WTC11 (cell line): ENCODE results near the gene LRRTM1. TPM values are rescaled to one million over a fixed set of nuclear protein-coding genes. Genes with fewer than 3 reads are reported as not detected.

Source experiments
- ATAC-seq: fragments of 200-7000 bp; cut with Tn5 transposase; 2 replicates; pipeline ENCODE4 v1.10.0; 2021; ENCODE audit warnings: mild to moderate bottlenecking, moderate library complexity
- CTCF ChIA-PET: fragments of 300-600 bp; sonication (Branson Sonifier 250); formaldehyde crosslinking; loops from one replicate; lab custom pipeline; 2021; ENCODE audit warnings: antibody characterized with exemption; lab: Charles Lee
- POLR2A ChIA-PET: fragments of 350-600 bp; sonication (Branson Sonifier 250); formaldehyde crosslinking; loops from one replicate; lab custom pipeline; 2021; ENCODE audit warnings: antibody characterized with exemption; lab: Charles Lee
- DNase-seq: peaks from one replicate; pipeline ENCODE4 v3.0.0; 2021; ENCODE audit warnings: low spot score
- H3K27ac Mint-ChIP-seq: 2 replicates; pipeline ENCODE4 v1.8.0; 2021; ENCODE audit warnings: mixed read lengths
- H3K27me3 Mint-ChIP-seq: 2 replicates; pipeline ENCODE4 v1.8.0; 2021; ENCODE audit warnings: low read depth, mild to moderate bottlenecking, moderate library complexity, mixed read lengths
- H3K36me3 Mint-ChIP-seq: 2 replicates; pipeline ENCODE4 v1.8.0; 2021; ENCODE audit warnings: mixed read lengths
- H3K4me1 Mint-ChIP-seq: 2 replicates; pipeline ENCODE4 v1.8.0; 2022; ENCODE audit warnings: mixed read lengths
- H3K4me3 Mint-ChIP-seq: 2 replicates; pipeline ENCODE4 v1.8.0; 2021; ENCODE audit warnings: mild to moderate bottlenecking, moderate library complexity, mixed read lengths
- H3K9me3 Mint-ChIP-seq: 2 replicates; pipeline ENCODE4 v1.8.0; 2021; ENCODE audit warnings: mixed read lengths
- ELF4 ChIP-seq: sonication (generic); formaldehyde crosslinking; IDR thresholded peaks from 2 replicates; pipeline ENCODE4 v1.8.1; 2022; ENCODE audit warnings: low read depth, mild to moderate bottlenecking, moderate library complexity, missing genetic modification reagents
- EMX1 ChIP-seq: fragments of 250-450 bp; sonication (Bioruptor Pico); IDR thresholded peaks from 2 replicates; pipeline ENCODE4 v1.8.0; 2021; ENCODE audit warnings: mild to moderate bottlenecking
- GABPB1 ChIP-seq: sonication (generic); formaldehyde crosslinking; IDR thresholded peaks from 2 replicates; pipeline ENCODE4 v1.8.1; 2023; ENCODE audit warnings: mild to moderate bottlenecking, missing genetic modification reagents
- HMGA2 ChIP-seq: fragments of 250-450 bp; sonication (Bioruptor Pico); IDR thresholded peaks from 2 replicates; pipeline ENCODE4 v1.4.0; 2021; ENCODE audit warnings: mild to moderate bottlenecking, moderate library complexity
- OVOL2 ChIP-seq: fragments of 250-450 bp; sonication (Bioruptor Pico); IDR thresholded peaks from 2 replicates; pipeline ENCODE4 v1.9.0; 2021; ENCODE audit warnings: mild to moderate bottlenecking, borderline replicate concordance
- RELA ChIP-seq: sonication (generic); formaldehyde crosslinking; IDR thresholded peaks from 2 replicates; pipeline ENCODE4 v1.8.1; 2022; ENCODE audit warnings: missing genetic modification reagents, mild to moderate bottlenecking, borderline replicate concordance
- RORB ChIP-seq: fragments of 250-450 bp; sonication (Bioruptor Pico); IDR thresholded peaks from 2 replicates; pipeline ENCODE4 v1.9.0; 2021; ENCODE audit warnings: mild to moderate bottlenecking
- SP1 ChIP-seq: sonication (generic); formaldehyde crosslinking; conservative IDR thresholded peaks from 2 replicates; pipeline ENCODE4 v1.8.1; 2022; ENCODE audit warnings: missing genetic modification reagents
- TEAD1 ChIP-seq: sonication (generic); formaldehyde crosslinking; IDR thresholded peaks from 2 replicates; pipeline ENCODE4 v1.8.0; 2022; ENCODE audit warnings: mild to moderate bottlenecking, missing genetic modification reagents
- TP53 ChIP-seq: sonication (generic); formaldehyde crosslinking; IDR thresholded peaks from 2 replicates; pipeline ENCODE4 v1.8.1; 2023; ENCODE audit warnings: mild to moderate bottlenecking, missing genetic modification reagents
- ZNF263 ChIP-seq: sonication (generic); formaldehyde crosslinking; IDR thresholded peaks from 2 replicates; pipeline ENCODE4 v1.8.1; 2022; ENCODE audit warnings: low read depth, mild to moderate bottlenecking, moderate library complexity, missing genetic modification reagents
- ZNF416 ChIP-seq: fragments of 250-450 bp; sonication (Bioruptor Pico); IDR thresholded peaks from 2 replicates; pipeline ENCODE4 v1.9.0; 2021; ENCODE audit warnings: mild to moderate bottlenecking, inconsistent platforms
- total RNA-seq: library from RNA; stranded (reverse); gene quantifications from 3 replicates; pipeline ENCODE4 v1.2.3, GENCODE V29; 2021
- TF ChIP-seq, protein P1 (sequence below): sonication (generic); formaldehyde crosslinking; IDR thresholded peaks from 2 replicates; pipeline ENCODE4 v1.8.0; 2023; ENCODE audit warnings: missing genetic modification reagents, mild to moderate bottlenecking, borderline replicate concordance
- TF ChIP-seq, protein P2 (sequence below): fragments of 200-600 bp; IDR thresholded peaks from 2 replicates; pipeline ENCODE4 v1.8.0; 2022; ENCODE audit warnings: antibody characterized with exemption
- TF ChIP-seq, protein P3 (sequence below): sonication (generic); formaldehyde crosslinking; IDR thresholded peaks from 2 replicates; pipeline ENCODE4 v1.8.1; 2023; ENCODE audit warnings: mild to moderate bottlenecking, missing genetic modification reagents, moderate library complexity
- TF ChIP-seq, protein P4 (sequence below): sonication (generic); formaldehyde crosslinking; IDR thresholded peaks from 2 replicates; pipeline ENCODE4 v1.8.0; 2023; ENCODE audit warnings: missing genetic modification reagents
- TF ChIP-seq, protein P5 (sequence below): sonication (generic); formaldehyde crosslinking; IDR thresholded peaks from 2 replicates; pipeline ENCODE4 v1.8.1; 2023; ENCODE audit warnings: mild to moderate bottlenecking, missing genetic modification reagents
- TF ChIP-seq, protein P6 (sequence below): fragments of 250-450 bp; sonication (Bioruptor Pico); IDR thresholded peaks from 2 replicates; pipeline ENCODE4 v1.9.0; 2021; ENCODE audit warnings: mild to moderate bottlenecking
- TF ChIP-seq, protein P7 (sequence below): sonication (generic); formaldehyde crosslinking; IDR thresholded peaks from 2 replicates; pipeline ENCODE4 v1.8.1; 2022; ENCODE audit warnings: low read depth, missing genetic modification reagents, borderline replicate concordance

Gene LRRTM1
- total RNA-seq, 1 experiment from 2014 or later: 1.2 TPM

DNA sequence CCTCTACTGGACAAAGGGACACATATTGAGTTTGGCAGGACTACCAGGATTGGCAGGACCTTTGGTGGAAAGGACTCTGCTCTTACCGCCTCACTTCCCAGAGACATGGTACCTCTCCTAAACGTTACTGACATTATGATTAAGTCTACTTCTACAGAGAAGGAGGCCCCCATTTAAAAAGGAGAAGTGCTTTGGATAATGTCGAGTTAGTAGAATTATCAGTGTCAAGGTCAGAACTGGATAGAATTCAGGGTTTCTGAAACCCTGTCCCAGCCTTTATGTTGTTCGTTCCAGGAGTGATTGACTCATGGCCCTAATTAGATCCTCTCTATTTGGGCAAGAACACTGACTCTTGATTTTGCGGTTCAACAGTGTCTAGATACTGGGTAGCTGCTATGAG is 45.8 kb downstream of the LRRTM1 start:
- Mint-ChIP-seq H3K27ac (no peak overlapping the region), H3K27me3 (no peaks in the 10 kb centered on the region), H3K36me3 (no peaks in the 10 kb centered on the region), H3K9me3 (no peaks in the 10 kb centered on the region), H3K4me1 (peaks cover 6% of the 10 kb centered on the region), H3K4me3 (no peak overlapping the region)
- POLR2A ChIA-PET: no interaction called here
- CTCF ChIA-PET: interaction anchor here (1.5 kb wide), 1 partner anchor 20 kb away, joined by 3 read pairs; no protein-coding TSS in a partner anchor
- TF ChIP-seq, protein P1, sequence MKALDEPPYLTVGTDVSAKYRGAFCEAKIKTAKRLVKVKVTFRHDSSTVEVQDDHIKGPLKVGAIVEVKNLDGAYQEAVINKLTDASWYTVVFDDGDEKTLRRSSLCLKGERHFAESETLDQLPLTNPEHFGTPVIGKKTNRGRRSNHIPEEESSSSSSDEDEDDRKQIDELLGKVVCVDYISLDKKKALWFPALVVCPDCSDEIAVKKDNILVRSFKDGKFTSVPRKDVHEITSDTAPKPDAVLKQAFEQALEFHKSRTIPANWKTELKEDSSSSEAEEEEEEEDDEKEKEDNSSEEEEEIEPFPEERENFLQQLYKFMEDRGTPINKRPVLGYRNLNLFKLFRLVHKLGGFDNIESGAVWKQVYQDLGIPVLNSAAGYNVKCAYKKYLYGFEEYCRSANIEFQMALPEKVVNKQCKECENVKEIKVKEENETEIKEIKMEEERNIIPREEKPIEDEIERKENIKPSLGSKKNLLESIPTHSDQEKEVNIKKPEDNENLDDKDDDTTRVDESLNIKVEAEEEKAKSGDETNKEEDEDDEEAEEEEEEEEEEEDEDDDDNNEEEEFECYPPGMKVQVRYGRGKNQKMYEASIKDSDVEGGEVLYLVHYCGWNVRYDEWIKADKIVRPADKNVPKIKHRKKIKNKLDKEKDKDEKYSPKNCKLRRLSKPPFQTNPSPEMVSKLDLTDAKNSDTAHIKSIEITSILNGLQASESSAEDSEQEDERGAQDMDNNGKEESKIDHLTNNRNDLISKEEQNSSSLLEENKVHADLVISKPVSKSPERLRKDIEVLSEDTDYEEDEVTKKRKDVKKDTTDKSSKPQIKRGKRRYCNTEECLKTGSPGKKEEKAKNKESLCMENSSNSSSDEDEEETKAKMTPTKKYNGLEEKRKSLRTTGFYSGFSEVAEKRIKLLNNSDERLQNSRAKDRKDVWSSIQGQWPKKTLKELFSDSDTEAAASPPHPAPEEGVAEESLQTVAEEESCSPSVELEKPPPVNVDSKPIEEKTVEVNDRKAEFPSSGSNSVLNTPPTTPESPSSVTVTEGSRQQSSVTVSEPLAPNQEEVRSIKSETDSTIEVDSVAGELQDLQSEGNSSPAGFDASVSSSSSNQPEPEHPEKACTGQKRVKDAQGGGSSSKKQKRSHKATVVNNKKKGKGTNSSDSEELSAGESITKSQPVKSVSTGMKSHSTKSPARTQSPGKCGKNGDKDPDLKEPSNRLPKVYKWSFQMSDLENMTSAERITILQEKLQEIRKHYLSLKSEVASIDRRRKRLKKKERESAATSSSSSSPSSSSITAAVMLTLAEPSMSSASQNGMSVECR: no peak
- TF ChIP-seq, protein P2, sequence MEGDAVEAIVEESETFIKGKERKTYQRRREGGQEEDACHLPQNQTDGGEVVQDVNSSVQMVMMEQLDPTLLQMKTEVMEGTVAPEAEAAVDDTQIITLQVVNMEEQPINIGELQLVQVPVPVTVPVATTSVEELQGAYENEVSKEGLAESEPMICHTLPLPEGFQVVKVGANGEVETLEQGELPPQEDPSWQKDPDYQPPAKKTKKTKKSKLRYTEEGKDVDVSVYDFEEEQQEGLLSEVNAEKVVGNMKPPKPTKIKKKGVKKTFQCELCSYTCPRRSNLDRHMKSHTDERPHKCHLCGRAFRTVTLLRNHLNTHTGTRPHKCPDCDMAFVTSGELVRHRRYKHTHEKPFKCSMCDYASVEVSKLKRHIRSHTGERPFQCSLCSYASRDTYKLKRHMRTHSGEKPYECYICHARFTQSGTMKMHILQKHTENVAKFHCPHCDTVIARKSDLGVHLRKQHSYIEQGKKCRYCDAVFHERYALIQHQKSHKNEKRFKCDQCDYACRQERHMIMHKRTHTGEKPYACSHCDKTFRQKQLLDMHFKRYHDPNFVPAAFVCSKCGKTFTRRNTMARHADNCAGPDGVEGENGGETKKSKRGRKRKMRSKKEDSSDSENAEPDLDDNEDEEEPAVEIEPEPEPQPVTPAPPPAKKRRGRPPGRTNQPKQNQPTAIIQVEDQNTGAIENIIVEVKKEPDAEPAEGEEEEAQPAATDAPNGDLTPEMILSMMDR: no peak
- no peak for TF ChIP-seq EMX1 (CRISPR knock-in tag)
- TF ChIP-seq, protein P3, sequence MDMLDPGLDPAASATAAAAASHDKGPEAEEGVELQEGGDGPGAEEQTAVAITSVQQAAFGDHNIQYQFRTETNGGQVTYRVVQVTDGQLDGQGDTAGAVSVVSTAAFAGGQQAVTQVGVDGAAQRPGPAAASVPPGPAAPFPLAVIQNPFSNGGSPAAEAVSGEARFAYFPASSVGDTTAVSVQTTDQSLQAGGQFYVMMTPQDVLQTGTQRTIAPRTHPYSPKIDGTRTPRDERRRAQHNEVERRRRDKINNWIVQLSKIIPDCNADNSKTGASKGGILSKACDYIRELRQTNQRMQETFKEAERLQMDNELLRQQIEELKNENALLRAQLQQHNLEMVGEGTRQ (CRISPR knock-in tag): no peak
- TF ChIP-seq, protein P4, sequence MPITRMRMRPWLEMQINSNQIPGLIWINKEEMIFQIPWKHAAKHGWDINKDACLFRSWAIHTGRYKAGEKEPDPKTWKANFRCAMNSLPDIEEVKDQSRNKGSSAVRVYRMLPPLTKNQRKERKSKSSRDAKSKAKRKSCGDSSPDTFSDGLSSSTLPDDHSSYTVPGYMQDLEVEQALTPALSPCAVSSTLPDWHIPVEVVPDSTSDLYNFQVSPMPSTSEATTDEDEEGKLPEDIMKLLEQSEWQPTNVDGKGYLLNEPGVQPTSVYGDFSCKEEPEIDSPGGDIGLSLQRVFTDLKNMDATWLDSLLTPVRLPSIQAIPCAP: no peak
- TF ChIP-seq TP53 (CRISPR knock-in tag): no peak
- TF ChIP-seq, protein P5, sequence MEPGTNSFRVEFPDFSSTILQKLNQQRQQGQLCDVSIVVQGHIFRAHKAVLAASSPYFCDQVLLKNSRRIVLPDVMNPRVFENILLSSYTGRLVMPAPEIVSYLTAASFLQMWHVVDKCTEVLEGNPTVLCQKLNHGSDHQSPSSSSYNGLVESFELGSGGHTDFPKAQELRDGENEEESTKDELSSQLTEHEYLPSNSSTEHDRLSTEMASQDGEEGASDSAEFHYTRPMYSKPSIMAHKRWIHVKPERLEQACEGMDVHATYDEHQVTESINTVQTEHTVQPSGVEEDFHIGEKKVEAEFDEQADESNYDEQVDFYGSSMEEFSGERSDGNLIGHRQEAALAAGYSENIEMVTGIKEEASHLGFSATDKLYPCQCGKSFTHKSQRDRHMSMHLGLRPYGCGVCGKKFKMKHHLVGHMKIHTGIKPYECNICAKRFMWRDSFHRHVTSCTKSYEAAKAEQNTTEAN (CRISPR knock-in tag): no peak
- TF ChIP-seq RORB (CRISPR knock-in tag): no peak
- no peak for TF ChIP-seq SP1
- TF ChIP-seq ELF4 (CRISPR knock-in tag): no peak
- TF ChIP-seq GABPB1 (CRISPR knock-in tag): no peak
- no peak for TF ChIP-seq RELA (CRISPR knock-in tag)
- TF ChIP-seq ZNF416 (CRISPR knock-in tag): no peak
- no peak for TF ChIP-seq OVOL2 (CRISPR knock-in tag)
- TF ChIP-seq, protein P6, sequence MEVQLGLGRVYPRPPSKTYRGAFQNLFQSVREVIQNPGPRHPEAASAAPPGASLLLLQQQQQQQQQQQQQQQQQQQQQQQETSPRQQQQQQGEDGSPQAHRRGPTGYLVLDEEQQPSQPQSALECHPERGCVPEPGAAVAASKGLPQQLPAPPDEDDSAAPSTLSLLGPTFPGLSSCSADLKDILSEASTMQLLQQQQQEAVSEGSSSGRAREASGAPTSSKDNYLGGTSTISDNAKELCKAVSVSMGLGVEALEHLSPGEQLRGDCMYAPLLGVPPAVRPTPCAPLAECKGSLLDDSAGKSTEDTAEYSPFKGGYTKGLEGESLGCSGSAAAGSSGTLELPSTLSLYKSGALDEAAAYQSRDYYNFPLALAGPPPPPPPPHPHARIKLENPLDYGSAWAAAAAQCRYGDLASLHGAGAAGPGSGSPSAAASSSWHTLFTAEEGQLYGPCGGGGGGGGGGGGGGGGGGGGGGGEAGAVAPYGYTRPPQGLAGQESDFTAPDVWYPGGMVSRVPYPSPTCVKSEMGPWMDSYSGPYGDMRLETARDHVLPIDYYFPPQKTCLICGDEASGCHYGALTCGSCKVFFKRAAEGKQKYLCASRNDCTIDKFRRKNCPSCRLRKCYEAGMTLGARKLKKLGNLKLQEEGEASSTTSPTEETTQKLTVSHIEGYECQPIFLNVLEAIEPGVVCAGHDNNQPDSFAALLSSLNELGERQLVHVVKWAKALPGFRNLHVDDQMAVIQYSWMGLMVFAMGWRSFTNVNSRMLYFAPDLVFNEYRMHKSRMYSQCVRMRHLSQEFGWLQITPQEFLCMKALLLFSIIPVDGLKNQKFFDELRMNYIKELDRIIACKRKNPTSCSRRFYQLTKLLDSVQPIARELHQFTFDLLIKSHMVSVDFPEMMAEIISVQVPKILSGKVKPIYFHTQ (CRISPR knock-in tag): no peak
- no peak for TF ChIP-seq TEAD1 (CRISPR knock-in tag)
- TF ChIP-seq, protein P7, sequence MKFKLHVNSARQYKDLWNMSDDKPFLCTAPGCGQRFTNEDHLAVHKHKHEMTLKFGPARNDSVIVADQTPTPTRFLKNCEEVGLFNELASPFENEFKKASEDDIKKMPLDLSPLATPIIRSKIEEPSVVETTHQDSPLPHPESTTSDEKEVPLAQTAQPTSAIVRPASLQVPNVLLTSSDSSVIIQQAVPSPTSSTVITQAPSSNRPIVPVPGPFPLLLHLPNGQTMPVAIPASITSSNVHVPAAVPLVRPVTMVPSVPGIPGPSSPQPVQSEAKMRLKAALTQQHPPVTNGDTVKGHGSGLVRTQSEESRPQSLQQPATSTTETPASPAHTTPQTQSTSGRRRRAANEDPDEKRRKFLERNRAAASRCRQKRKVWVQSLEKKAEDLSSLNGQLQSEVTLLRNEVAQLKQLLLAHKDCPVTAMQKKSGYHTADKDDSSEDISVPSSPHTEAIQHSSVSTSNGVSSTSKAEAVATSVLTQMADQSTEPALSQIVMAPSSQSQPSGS (CRISPR knock-in tag): no peak
- no peak for TF ChIP-seq HMGA2 (CRISPR knock-in tag)
- no peak for TF ChIP-seq ZNF263 (CRISPR knock-in tag)
- ATAC-seq: no peak
- no peak for DNase-seq
